Hematopoietic multipotent progenitor cell (in vitro differentiated cells): Measurements from ENCODE around the gene TMEM143. TPM values are rescaled to one million over a fixed set of nuclear protein-coding genes. Genes with fewer than 3 reads are reported as not detected.
"Not testable (repeated sequence)": the region's sequence is repeated elsewhere in the genome, so short reads cannot be mapped to it uniquely, and the experiment has no call there.

Experiments
- DNase-seq, 3 donors: peaks; one replicate each; pipeline ENCODE4 v3.0.0-alpha.2; 2011 to 2015; ENCODE audit warnings: low read depth in 2 of 3, low spot score in 2 of 3
- total RNA-seq: library from RNA; depleted of rRNA; stranded (reverse); fragments of >200 nt; gene quantifications from one replicate; pipeline ENCODE4 v1.2.3, GENCODE V29; 2012

Gene TMEM143
- total RNA-seq, 1 donor, result 6.2 TPM

DNA sequence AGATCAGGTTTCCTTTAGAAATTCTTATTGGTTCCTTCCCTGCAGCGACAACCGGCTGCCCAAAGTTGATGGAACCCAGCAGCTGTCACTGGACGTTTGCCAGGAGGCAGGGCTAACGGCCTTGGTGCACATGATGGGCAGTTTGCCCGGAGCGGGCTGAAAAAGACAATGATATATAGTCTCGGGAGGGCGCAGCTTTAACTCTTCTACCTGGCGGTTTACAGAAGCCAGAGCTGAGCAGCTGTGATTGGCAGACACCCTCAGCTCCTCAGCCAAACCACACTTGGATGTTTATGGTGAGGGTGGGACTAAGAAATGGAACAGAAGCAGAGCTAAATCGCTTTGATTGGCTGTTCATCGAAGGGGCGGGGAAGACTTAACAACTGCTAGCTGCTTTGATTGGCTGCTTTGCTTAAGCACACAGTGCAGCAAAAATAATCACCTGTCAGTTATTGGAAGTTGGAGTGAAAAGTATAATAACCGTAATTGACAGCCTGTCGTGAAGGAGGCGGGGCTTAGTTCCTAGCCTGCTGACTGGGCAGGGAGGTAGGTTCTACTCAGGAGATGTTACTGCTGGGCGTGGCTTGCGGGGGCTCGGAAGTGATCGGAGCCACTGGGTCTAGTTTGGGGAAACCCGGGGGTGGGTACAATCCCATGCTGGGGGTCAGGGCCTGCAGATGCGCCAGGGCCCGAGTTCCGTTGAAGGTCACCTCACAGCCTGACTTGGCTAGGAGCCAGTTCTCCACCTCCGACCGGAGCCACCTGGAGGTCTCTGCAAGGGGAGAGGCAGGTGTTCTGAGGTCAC lies 30.9 kb downstream of the TMEM143 start:
- peak; percentile 84 to 99 (median 96) for DNase-seq

DNA sequence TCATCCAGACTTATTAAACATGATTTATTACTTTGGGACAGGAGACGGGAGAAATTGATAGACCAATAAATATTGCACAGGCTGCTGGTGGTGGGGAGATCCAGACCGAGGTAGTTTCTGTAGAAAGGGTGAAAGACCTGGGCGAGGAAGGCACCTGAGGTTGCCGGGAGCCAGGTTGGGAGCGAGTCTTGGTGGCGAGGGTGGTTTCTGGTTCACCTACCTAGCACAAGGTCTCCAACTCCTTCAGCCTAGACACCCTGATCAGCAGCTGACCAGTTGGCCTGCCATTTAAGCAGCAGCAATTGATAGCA lies 31.4 kb downstream of the TMEM143 start:
- DNase-seq, result no peak

DNA sequence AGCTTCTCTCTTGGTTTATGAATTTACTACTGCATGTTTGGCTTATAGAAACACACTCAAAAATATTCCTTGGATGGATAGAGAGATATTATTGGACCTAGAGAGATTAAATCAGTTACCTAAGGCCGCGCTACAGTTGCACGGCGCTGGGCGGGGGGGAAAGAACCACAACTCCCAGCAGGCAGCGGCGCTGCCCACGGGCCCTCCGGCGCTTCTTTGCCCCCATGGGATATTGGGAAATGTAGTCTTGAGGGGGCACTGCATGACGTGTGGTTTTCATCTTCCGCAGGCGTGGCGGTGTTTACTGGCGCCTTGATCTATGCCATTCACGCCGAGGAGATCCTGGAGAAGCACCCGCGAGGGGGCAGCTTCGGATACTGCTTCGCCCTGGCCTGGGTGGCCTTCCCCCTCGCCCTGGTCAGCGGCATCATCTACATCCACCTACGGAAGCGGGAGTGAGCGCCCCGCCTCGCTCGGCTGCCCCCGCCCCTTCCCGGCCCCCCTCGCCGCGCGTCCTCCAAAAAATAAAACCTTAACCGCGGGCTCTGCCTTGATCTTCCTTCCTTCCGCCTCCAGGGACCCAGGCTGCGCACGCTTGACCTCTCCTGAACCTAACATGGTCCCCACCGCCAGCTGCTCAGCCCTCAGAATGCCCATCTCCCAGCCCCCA lies 33.6 kb downstream of the TMEM143 start:
- peak; percentile 74 to 92 (median 89) for DNase-seq

DNA sequence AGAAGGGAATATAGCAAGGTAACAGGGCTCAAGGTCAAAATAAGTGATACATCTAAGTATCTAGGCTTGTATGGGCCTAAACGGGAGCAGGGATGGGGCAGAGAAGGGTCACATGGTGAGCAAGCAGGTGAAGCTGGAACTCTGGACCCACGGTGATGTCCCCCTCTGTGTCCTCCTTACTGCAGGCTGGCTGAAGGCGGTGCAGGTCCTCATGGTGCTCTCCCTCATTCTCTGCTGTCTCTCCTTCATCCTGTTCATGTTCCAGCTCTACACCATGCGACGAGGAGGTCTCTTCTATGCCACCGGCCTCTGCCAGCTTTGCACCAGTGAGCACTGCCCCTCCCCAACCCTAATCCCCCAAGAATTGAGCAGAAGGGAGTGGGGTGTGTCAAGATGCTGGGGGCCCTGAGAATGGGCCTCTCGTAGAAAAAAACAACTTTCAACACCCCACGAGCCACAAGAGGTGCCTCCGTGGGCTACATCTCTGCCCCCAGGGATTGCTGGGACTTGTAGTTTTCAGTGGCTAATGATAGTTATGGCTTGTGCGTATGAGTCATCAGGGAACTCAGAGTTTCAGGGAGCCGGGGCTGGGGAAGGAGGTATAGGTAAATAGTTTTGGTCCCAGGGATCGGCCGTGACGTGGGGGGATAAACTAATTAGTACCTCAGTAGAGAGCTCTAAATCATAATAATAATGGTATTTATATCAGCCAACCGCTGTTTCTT lies 34.4 kb downstream of the TMEM143 start:
- peak in 2 of 3 donors; percentile 41 to 46 for DNase-seq

DNA sequence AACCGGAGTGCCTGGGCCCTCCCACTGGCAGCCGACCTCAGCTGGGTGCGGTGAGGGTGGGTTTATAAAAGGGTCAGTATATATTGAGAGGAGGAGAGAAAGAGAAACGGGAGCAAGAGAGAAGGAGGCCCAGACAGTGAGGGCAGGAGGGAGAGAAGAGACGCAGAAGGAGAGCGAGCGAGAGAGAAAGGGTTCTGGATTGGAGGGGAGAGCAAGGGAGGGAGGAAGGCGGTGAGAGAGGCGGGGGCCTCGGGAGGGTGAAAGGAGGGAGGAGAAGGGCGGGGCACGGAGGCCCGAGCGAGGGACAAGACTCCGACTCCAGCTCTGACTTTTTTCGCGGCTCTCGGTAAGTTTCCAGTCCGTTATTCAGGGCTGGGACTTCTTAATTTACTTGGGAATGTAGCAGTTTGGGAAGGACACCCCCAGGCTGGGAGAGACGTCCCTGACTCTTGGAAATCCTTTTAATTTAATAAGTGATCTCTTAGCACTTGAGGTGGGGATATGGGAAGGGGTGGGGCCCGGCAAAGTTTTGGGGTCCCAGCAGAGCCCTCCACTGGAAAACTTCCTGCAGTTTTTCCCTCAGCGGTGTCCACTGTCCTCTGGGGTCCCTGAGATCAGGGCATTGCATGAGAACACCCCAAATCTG lies 38.4 kb downstream of the TMEM143 start, which contains the start of gene EMP3:
EMP3 (plus strand) TSS at position 288 of the 646 bp plus-strand sequence. CDS start 1,293 bp downstream, outside the sequence.
- DNase-seq, result peak; percentile 64 to 90 (median 83)

DNA sequence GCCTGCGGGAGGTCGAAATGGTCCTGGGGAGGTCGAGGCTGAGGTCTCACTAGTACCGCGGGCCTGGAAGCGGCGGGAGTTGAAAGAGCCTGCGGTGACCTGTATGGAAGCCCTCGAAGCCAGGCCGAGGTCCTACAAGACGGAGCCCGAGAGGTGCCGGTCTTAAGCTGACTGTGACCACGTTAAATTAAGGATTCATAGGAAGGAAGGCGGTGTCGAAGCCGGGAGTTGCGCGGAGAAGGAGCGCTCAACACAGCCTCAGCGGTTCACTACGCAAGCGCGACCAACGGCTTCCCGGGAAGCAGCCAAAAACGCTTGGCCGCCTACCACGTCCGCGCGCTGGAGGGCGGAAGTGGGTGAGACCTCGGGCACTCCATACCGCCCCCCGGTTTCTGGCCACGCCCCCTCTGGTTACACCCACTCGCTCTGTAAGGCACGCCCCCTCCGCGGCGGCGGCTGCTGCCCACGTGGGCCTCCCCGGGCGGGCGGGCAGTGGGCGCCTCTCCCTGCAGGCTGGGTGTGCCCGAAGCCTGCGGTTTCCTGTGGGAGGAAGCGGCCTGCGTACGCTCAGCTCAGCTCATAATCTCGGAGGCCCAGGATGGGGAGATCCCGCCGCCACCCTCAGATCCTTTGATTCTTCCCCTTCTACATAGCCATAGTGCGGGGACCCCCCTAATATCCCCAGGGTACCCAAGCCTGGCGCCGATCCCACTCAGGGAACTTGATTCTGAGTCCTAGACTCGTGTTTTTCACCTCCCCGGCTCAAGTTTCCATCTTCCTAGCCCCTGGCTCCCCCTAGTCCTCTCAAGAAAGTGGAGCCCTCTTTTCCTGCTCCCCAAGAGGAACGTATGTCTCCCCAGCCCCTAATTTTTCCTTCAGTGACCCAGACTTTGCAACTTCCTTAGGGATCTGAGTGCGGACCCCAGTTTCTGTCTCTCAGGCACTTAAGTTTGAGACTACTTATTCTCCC lies 41.8 kb downstream of the TMEM143 start:
- peak; percentile 98 to 99 (median 99) for DNase-seq

DNA sequence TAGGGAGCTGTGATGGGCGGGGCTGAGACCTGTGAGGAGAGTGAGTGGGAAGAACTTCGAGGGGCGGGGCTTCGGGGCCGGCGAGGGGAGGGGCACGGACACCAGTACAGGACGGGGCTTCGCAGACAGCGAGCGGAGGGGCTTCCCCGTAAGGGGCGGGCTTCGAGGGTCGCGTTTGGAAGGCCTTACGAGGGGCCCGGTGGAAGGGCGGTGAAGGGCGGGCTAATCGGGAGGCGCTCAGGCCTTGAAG lies 42.4 kb downstream of the TMEM143 start:
- peak; percentile 85 to 98 (median 97) for DNase-seq

DNA sequence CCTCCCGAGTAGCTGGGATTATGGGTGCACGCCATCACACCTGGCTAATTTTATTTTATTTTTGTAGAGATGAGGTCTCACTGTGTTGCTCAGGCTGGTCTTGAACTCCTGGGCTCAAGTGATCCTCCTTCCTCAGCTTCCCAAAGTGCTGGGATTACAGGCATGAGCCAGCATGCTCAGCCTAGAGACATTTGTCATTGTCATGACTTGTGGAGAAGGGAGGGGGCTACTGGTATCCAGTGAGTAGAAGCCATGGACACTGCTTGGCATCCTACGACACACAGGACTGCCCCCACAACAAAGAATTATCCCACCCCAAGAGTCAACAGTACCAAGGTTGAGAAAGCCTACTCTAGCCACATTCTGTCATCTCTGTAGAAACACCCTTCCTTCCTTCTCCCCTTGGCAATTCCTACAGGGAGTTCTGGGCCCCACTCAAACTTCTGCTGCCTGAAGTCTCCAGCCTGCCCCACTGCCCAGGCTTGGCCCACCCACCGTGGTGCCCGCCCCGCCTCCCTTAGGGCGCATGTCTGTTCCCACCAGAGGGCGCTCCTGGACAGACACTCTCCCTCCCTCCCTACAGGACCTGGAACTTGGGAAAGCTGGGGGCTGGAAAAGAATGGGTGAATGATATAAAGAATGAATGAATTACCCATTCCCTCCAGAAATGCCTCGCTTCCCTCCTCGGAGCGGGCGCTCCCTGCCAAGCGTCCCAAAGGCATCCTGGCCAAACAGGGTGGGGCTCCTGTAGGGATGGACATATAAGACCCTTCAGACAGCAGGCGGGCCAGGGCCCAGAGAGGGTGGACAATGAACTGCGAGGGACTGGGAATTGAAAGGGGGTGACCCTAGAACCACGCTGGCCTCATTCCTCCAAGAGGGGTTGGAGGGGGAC lies 43.8 kb downstream of the TMEM143 start:
- DNase-seq, result peak; percentile 63 to 78 (median 73)

DNA sequence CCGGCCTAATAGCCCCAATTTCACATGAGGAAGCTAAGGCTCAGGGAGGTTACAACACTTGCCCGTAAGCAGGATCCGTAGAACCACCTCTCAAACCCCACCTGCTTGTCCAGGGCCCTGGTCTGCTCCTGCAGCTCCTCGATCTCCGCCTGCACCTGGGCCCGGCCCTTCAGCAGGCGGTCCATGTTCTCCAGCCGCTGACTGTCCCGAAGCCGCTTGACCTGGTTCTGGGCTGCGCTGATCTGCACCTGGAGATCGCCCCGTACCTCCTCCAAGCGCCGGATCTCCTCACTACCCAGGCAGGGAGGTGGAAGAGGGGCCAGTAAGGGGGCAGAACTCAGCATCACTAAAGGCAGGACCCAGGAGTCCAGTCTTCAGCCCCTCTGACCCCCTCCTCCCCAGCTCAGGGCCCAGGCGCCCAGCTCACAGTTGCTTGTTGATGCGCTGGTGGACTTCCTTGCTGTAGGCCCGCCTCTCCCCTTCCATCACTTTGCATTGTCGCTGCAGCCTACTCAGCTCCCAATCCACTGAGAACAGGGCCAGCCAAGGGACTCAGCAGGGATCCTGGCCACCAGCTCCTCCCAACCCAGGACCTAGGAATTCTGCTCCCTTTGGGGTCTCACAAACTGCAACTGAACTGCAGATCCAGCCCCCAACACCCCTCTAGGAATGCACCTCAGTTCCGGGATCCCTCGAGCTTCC lies 45.3 kb downstream of the TMEM143 start:
- DNase-seq, result no peak

DNA sequence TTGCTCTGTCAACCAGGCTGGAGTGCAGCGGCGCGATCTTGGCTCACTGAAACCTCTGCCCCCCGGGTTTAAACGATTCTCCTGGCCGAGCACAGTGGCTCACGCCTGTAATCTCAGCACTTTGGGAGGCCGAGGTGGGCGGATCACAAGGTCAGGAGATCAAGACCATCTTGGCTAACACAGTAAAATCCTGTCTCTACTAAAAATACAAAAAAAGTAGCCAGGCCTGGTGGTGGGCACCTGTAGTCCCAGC lies 46.1 kb downstream of the TMEM143 start:
- not testable (repeated sequence) for DNase-seq

DNA sequence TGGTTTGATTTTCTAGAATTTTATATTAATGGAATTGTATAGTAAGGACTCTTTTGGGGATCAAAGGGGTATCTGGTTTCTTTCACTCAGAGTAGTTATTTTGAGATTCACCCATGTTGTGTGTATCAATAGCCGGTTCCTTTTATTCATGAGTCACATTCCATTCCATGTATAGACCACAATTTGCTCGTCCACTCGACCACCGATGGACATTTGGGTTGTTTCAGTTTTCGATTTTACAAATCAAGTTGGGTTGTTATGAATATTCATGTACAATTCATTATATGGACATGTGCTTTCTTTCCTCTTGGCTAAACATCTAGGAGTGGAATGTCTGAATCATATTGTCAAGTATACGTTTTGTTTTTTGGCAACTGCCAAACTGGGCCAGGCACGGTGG lies 48.0 kb downstream of the TMEM143 start:
- no peak for DNase-seq

DNA sequence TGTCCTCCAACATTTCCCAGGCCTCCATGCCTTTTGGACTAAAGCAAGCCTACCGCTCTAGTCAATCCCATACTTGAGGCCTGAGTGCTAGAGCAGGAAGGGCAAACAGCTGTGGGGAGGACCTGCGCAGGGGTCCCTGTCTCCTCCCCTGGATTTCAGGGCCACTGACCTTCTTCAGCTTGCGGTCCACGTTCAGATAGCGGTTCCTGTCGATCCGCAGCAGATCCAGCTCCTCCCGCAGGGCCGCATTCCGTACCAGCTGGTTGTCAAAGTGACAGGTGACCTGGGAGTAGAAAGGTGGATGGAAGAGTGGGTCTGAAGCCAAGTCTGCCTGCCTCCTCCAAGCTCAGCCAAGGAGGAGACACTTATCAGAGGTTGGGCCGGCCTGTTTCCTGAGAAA lies 52.4 kb downstream of the TMEM143 start:
- DNase-seq, result no peak

DNA sequence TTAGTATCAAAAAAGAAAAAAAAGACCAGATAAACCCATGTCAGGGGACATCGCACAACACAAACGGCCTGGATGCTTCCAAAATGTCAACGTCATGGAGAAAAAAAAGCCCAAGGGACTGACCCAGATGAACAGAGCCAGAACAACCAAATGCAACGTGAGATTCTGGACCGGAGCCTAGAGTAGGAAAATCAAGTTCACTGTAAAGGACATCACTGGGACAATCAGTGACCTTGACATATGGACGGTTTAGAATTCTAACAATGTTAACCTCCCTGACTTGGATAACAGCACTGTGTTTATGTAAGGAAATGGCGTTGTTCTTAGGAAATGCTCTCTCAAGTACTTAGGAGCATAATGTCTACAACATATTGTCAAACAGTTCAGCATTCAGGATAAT lies 53.5 kb downstream of the TMEM143 start:
- DNase-seq, result no peak

DNA sequence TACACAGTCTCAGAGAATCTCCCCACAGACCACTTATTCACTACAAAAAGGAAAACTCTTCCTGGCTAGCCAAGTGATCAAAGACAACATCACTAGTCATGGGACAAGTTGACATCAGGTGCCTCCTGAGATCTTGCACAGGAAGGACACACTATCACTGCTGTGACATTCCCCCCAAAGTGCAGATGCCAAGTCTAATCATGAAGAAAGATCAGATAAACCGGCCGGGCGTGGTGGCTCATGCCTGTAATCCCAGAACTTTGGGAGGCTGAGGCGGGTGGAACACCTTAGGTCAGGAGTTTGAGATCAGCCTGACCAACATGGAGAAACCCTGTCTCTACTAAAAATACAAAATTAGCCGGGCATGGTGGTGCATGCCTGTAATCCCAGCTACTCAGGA lies 54.0 kb downstream of the TMEM143 start:
- not testable (repeated sequence) for DNase-seq

DNA sequence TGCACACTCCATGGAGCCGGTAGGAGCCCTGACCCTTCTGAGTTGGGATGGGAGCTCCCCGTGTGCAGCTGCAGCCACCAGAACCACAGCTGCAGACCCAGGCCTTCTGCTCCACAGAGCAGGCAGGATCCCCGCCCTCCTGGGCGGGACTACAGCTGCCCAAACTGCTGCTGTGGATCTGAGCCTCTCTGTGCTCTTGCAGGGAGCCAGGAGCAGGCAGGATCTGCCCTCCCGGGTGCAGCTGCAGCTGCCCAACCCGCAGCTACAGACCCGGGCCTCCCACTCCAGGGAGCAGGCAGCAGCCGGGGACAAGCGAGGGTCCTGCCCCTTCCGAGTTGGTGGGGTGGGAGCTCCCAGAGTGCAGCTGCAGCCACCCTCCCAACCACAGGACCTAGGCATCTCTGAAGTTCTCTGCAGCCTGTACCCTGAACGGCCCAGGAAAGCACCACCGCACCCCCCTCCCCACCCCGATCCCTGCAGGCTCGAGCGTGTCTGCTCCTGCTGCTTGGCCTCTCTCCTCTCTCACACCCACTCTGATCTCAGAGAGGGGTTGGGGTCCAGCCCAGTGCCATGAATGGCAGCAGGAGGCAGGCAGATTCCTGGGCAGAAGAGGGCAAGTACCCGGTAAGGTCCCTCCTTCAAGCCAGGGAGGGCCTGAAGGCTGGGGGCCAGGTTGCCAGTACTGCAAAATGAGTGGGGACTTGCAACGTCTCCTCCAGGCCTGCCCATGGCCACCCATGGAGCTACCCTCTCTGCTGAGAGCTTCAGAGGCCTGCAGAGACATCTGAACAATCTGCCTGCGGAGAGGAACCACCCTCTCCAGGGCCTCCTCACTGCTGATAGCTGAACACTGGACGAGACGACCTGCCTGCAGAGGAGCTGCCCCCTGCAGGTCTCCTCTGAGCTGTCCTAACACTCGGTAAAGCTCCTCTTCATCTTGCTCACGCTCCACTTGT lies 54.8 kb downstream of the TMEM143 start:
- no peak for DNase-seq

DNA sequence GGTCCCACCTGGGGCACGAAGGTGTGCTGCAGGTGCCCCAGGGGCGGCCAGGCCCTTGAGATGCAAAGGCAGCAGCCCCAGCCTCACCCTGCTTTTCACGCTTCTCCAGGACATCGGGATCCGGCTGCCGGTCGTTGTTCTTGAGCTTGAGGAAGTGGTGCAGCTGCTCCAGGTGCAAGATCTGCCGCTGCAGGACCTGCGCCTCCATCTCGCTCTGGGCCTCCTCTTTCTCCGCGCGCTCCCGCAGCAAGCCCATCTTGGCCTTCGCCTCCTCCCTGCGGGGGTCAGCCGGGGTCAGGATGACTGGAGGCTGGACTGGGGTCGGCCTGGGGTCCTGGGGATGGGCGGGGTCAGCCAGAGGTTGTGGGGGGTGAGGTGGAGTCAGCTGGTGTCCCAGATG lies 59.9 kb downstream of the TMEM143 start:
- no peak for DNase-seq

DNA sequence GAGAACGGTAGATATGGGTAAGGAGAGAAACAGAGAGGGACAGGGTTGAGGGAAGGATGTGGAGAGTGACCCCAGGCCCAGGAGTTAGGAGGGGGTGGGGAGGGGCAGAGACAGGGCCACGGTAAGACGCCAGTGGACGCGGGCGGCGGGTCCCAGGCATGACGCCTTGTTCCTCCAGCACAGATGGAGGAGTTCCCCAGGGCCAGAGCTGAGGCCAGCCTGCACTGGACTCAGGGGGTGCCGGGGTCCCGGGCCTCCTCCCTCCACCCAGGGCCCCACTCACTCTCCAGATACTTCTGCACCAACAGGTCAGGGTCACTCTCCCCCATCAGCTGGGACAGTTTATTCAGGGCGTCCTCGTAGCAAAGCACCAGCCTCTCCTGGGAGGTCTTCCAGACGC lies 60.4 kb downstream of the TMEM143 start:
- DNase-seq, result no peak

DNA sequence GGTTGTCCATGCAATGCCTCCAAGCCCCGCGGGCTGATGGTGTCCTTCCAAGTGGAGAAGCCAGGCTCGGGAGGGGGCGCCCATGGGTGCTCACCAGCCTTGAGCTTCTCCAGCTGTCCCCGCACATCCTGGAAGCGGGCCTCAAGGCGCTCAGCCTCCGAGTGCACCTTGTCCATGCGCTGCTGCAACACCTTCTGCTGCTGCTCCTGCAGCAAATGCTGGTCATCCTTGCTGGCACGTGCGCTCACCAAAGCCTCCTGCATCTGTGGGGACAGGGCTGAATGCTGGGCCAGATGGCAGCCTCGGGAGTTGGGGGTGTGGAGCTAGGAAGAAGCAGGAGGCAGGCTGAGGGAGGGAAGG lies 61.2 kb downstream of the TMEM143 start:
- no peak for DNase-seq
